Measurements from ENCODE around the gene OR10V1. TPM values are rescaled to one million over a fixed set of nuclear protein-coding genes. Genes with fewer than 3 reads are reported as not detected.
"Not testable (repeated sequence)": the region's sequence is repeated elsewhere in the genome, so short reads cannot be mapped to it uniquely, and the experiment has no call there.

The OR10V1 gene
- total and polyA plus RNA-seq, 10 donors, result not detected

GRCh38 chr11:59706518-59707285 lies 6.9 kb downstream of the OR10V1 start:
- no peak for TF ChIP-seq POLR2A (IDR thresholded peaks at IDR 0.05)
- TF ChIP-seq CTCF (IDR thresholded peaks at IDR 0.05 in 8 of 11, conservative IDR thresholded peaks at IDR 0.05 in 3 of 11), result no peak
- no peak for TF ChIP-seq POLR2AphosphoS5 (IDR thresholded peaks at IDR 0.05)
- no peak overlapping the region for H3K27ac ChIP-seq
- no peak overlapping the region for H3K4me3 ChIP-seq
- no peak for DNase-seq
- no peaks in the 10 kb centered on the region for H3K9me3 ChIP-seq
- no peaks in the 10 kb centered on the region for H3K4me1 ChIP-seq
- no peaks in the 10 kb centered on the region for H3K36me3 ChIP-seq
- WGBS, 5 donors, result 77 to 87% (median 82%) methylated on average over 5 of the region's 5 CpGs
- intact Hi-C loops (cut with DNase I; ENCODE audit: low total_unique reads), result no loop called here
- peaks cover 0 to 10% (median 0%) of the 10 kb centered on the region in 7 donors for H3K27me3 ChIP-seq (replicated peaks in 1 of 7)

- no peak overlapping the region for H3K4me3 ChIP-seq
- no peaks in the 10 kb centered on the region for H3K36me3 ChIP-seq
- no peak for DNase-seq
- 93 to 97% (median 94%) methylated on average over 6 of the region's 6 CpGs for WGBS, 5 donors
- H3K27me3 ChIP-seq (replicated peaks in 1 of 7), result peaks cover 0 to 10% (median 0%) of the 10 kb centered on the region in 7 donors
- H3K9me3 ChIP-seq, result no peaks in the 10 kb centered on the region
- intact Hi-C loops (cut with DNase I; ENCODE audit: low total_unique reads), result no loop called here
- TF ChIP-seq CTCF (IDR thresholded peaks at IDR 0.05 in 8 of 11, conservative IDR thresholded peaks at IDR 0.05 in 3 of 11) (no peak), POLR2AphosphoS5 (IDR thresholded peaks at IDR 0.05) (no peak), POLR2A (IDR thresholded peaks at IDR 0.05) (no peak)
- no peak overlapping the region for H3K27ac ChIP-seq
- no peaks in the 10 kb centered on the region for H3K4me1 ChIP-seq
Measured at GRCh38 chr11:59705294-59705693, 8.4 kb downstream of the OR10V1 start.

GRCh38 chr11:59703515-59703914 lies 10.1 kb downstream of the OR10V1 start:
- H3K4me1 ChIP-seq; DNase-seq; H3K9me3 ChIP-seq; H3K36me3 ChIP-seq; intact Hi-C loops (cut with DNase I; ENCODE audit: low total_unique reads); H3K4me3 ChIP-seq; H3K27ac ChIP-seq; H3K27me3 ChIP-seq (replicated peaks in 1 of 7): not testable (repeated sequence)
- 80 to 97% (median 91%) methylated on average over 1 of the region's 1 CpG for WGBS, 5 donors

- H3K4me3 ChIP-seq; H3K4me1 ChIP-seq; DNase-seq; H3K36me3 ChIP-seq; H3K9me3 ChIP-seq; H3K27ac ChIP-seq; H3K27me3 ChIP-seq (replicated peaks in 1 of 7); intact Hi-C loops (cut with DNase I; ENCODE audit: low total_unique reads): not testable (repeated sequence)
- WGBS, 5 donors, result 71 to 88% (median 82%) methylated on average over 4 to 5 of the region's 5 CpGs
Measured at GRCh38 chr11:59700157-59700556, 13.5 kb downstream of the OR10V1 start.

GRCh38 chr11:59698506-59698905 lies 15.1 kb downstream of the OR10V1 start:
- DNase-seq, result no peak
- no peaks in the 10 kb centered on the region for H3K27me3 ChIP-seq (replicated peaks in 1 of 7)
- H3K4me1 ChIP-seq, result no peaks in the 10 kb centered on the region
- H3K4me3 ChIP-seq, result no peak overlapping the region
- intact Hi-C loops (cut with DNase I; ENCODE audit: low total_unique reads), result no loop called here
- H3K27ac ChIP-seq, result peak overlapping the region in 1 of 8 donors; percentile 35
- TF ChIP-seq POLR2AphosphoS5 (IDR thresholded peaks at IDR 0.05) (no peak), CTCF (IDR thresholded peaks at IDR 0.05 in 8 of 11, conservative IDR thresholded peaks at IDR 0.05 in 3 of 11) (no peak), POLR2A (IDR thresholded peaks at IDR 0.05) (no peak)
- peaks cover 0 to 9% (median 7%) of the 10 kb centered on the region in 8 donors for H3K9me3 ChIP-seq
- no peaks in the 10 kb centered on the region for H3K36me3 ChIP-seq

Data from spleen (tissue), 11 donors.